Fibroblast of peridontal ligament (primary cell): ENCODE results near the gene SNX20.

Experiments
- DNase-seq: peaks from one replicate; pipeline ENCODE4 v3.0.0-alpha.2; 2010; ENCODE audit errors: extremely low read depth

SNX20 gene

GRCh38 chr16:50680556-50680893 is 587 bp downstream of the SNX20 start:
- no peak for DNase-seq

- DNase-seq = no peak
Observed at GRCh38 chr16:50679676-50680555, 1.2 kb downstream of the SNX20 start.

- DNase-seq = no peak
Observed at GRCh38 chr16:50679266-50679665, 1.8 kb downstream of the SNX20 start.

GRCh38 chr16:50678531-50678930 is 2.6 kb downstream of the SNX20 start:
- DNase-seq = no peak

GRCh38 chr16:50677351-50677750 is 3.8 kb downstream of the SNX20 start:
- no peak for DNase-seq

- no peak for DNase-seq
Observed at GRCh38 chr16:50676684-50677225, 4.4 kb downstream of the SNX20 start.

- DNase-seq = no peak
Observed at GRCh38 chr16:50675686-50676610, 5.2 kb downstream of the SNX20 start.

GRCh38 chr16:50674831-50675230 is 6.3 kb downstream of the SNX20 start:
- no peak for DNase-seq

GRCh38 chr16:50673496-50674275 is 7.4 kb downstream of the SNX20 start:
- DNase-seq = no peak

GRCh38 chr16:50671644-50672260 is 9.4 kb downstream of the SNX20 start:
- peak; percentile 32 for DNase-seq

GRCh38 chr16:50670476-50670875 is 10.6 kb downstream of the SNX20 start:
- no peak for DNase-seq

- DNase-seq = no peak
Observed at GRCh38 chr16:50669741-50670140, 11.4 kb downstream of the SNX20 start.

- no peak for DNase-seq
Observed at GRCh38 chr16:50668368-50669008, 12.6 kb downstream of the SNX20 start.

GRCh38 chr16:50667497-50668367 is 13.4 kb downstream of the SNX20 start:
- DNase-seq = no peak

- no peak for DNase-seq
Observed at GRCh38 chr16:50666658-50667496, 14.2 kb downstream of the SNX20 start.

GRCh38 chr16:50665128-50665878 is 15.8 kb downstream of the SNX20 start:
- DNase-seq = peak; percentile 76

GRCh38 chr16:50664270-50664669 is 16.8 kb downstream of the SNX20 start:
- no peak for DNase-seq

- no peak for DNase-seq
Observed at GRCh38 chr16:50662306-50662940, 18.7 kb downstream of the SNX20 start.
